DMS53 (cell line): ENCODE data around the gene TMEM151B.

Experiments used
- DNase-seq: peaks from one replicate; lab custom pipeline; 2025; lab: John Stamatoyannopoulos, UW

The TMEM151B gene

GRCh38 chr6:44264154-44265006, 5.9 kb upstream of the TMEM151B start:
- no peak for DNase-seq

GRCh38 chr6:44265007-44265721, 5.1 kb upstream of the TMEM151B start, which contains the start of gene NFKBIE:
TSS of gene NFKBIE (minus strand) at chr6:44265551. CDS start at chr6:44265346, 205 bp downstream.
- peak; percentile 95 for DNase-seq

GRCh38 chr6:44265722-44266233, 4.5 kb upstream of the TMEM151B start:
- DNase-seq, result no peak

- no peak for DNase-seq
Observed at GRCh38 chr6:44266347-44266746, 3.9 kb upstream of the TMEM151B start.

GRCh38 chr6:44267252-44267651, 3.0 kb upstream of the TMEM151B start:
- no peak for DNase-seq

GRCh38 chr6:44268095-44268628, 2.1 kb upstream of the TMEM151B start:
- peak; percentile 79 for DNase-seq

- no peak for DNase-seq
Observed at GRCh38 chr6:44269178-44269920, 901 bp upstream of the TMEM151B start.

GRCh38 chr6:44270526-44271405, 516 bp downstream of the TMEM151B start:
- DNase-seq, result peak; percentile 53

GRCh38 chr6:44271406-44271723, 1.1 kb downstream of the TMEM151B start:
- no peak for DNase-seq

GRCh38 chr6:44271914-44272313, 1.7 kb downstream of the TMEM151B start:
- no peak for DNase-seq

- DNase-seq, result no peak
Observed at GRCh38 chr6:44272529-44272928, 2.3 kb downstream of the TMEM151B start.

- DNase-seq, result no peak
Observed at GRCh38 chr6:44272999-44273566, 2.8 kb downstream of the TMEM151B start.

- no peak for DNase-seq
Observed at GRCh38 chr6:44273617-44274016, 3.4 kb downstream of the TMEM151B start.

- no peak for DNase-seq
Observed at GRCh38 chr6:44275271-44275748, 5.1 kb downstream of the TMEM151B start.

GRCh38 chr6:44275749-44276648, 5.7 kb downstream of the TMEM151B start:
- DNase-seq, result peak; percentile 86

- DNase-seq, result peak; percentile 18
Observed at GRCh38 chr6:44276667-44277640, 6.7 kb downstream of the TMEM151B start.

- DNase-seq, result no peak
Observed at GRCh38 chr6:44277763-44278162, 7.5 kb downstream of the TMEM151B start.

GRCh38 chr6:44278315-44278714, 8.1 kb downstream of the TMEM151B start:
- DNase-seq, result no peak
